H1 (cell line): ENCODE measurements around the gene CCDC159. TPM values are rescaled to one million over a fixed set of nuclear protein-coding genes. Genes with fewer than 3 reads are reported as not detected.

Experiments
- CTCF ChIA-PET: fragments of 300-600 bp; sonication (Branson Sonifier 250); formaldehyde crosslinking; loops from one replicate; lab custom pipeline; 2021; ENCODE audit not compliant: partially characterized antibody; lab: Charles Lee
- POLR2A ChIA-PET: fragments of 300-600 bp; sonication (Branson Sonifier 250); formaldehyde crosslinking; loops from one replicate; lab custom pipeline; 2021; ENCODE audit warnings: inconsistent platforms; ENCODE audit not compliant: partially characterized antibody; lab: Charles Lee
- DNase-seq, 2 experiments: peaks; one replicate each; pipeline versions ENCODE4 v3.0.0 to v3.0.0-alpha.2; 2010 to 2022; ENCODE audit warnings: low spot score in 2 of 2, low read depth in 1 of 2, mixed read lengths in 1 of 2
- FAIRE-seq: peaks from 2 replicates; lab custom pipeline; 2011; peaks lifted over from hg19 to GRCh38; lab: Jason Lieb, UNC
- H2AFZ ChIP-seq: 2 replicates; pipeline ENCODE4 v1.8.1; 2012; ENCODE audit warnings: low read length, inconsistent platforms
- H2AK5ac ChIP-seq: 2 replicates; pipeline ENCODE4 v1.6.1; 2013; ENCODE audit warnings: low read depth, low read length
- H2BK120ac ChIP-seq: replicated peaks from 2 replicates; pipeline ENCODE3; 2013; ENCODE audit warnings: low read depth, low read length, inconsistent platforms
- H2BK12ac ChIP-seq: 2 replicates; pipeline ENCODE4 v1.6.1; 2013; ENCODE audit warnings: low read depth, low read length
- H2BK15ac ChIP-seq: 2 replicates; pipeline ENCODE4 v1.6.1; 2013; ENCODE audit warnings: low read length
- H2BK20ac ChIP-seq: 2 replicates; pipeline ENCODE4 v1.6.1; 2013; ENCODE audit warnings: low read length
- H2BK5ac ChIP-seq: 2 replicates; pipeline ENCODE4 v1.6.1; 2013; ENCODE audit warnings: low read depth, low read length
- H3K14ac ChIP-seq: 2 replicates; pipeline ENCODE4 v1.6.1; 2013; ENCODE audit warnings: inconsistent platforms; ENCODE audit not compliant: insufficient read length
- H3K18ac ChIP-seq: 2 replicates; pipeline ENCODE4 v1.6.1; 2013; ENCODE audit warnings: low read length; ENCODE audit errors: extremely low read depth
- H3K23ac ChIP-seq: 2 replicates; pipeline ENCODE4 v1.6.1; 2013; ENCODE audit warnings: inconsistent platforms; ENCODE audit not compliant: insufficient read length
- H3K23me2 ChIP-seq: 2 replicates; pipeline ENCODE4 v1.6.1; 2013; ENCODE audit warnings: low read depth, low read length
- H3K27ac ChIP-seq: 2 replicates; pipeline ENCODE4 v1.6.1; 2011; ENCODE audit warnings: low read depth, low read length, inconsistent platforms
- H3K27me3 ChIP-seq, 4 experiments: replicated peaks in 1 of 4; 1 replicate in 1 of 4; 2 replicates in 3 of 4; pipeline versions ENCODE4 v1.6.1 to v1.8.1; 2011 to 2013; ENCODE audit warnings: low read length in 3 of 4, mild to moderate bottlenecking in 3 of 4, inconsistent platforms in 2 of 4, mixed read lengths in 2 of 4, moderate library complexity in 1 of 4; ENCODE audit not compliant: control insufficient read depth in 3 of 4, insufficient read depth in 3 of 4; ENCODE audit errors: extremely low read depth in 1 of 4
- H3K36me3 ChIP-seq, 4 experiments: 2 replicates each; pipeline versions ENCODE4 v1.6.1 to v1.8.1; 2011 to 2013; ENCODE audit warnings: mild to moderate bottlenecking in 4 of 4, low read length in 3 of 4, moderate library complexity in 2 of 4, control low read depth in 1 of 4, inconsistent platforms in 1 of 4; ENCODE audit not compliant: insufficient read depth in 4 of 4, control insufficient read depth in 2 of 4
- H3K4ac ChIP-seq: replicated peaks from 2 replicates; pipeline ENCODE3; 2013; ENCODE audit warnings: low read length, low read depth, mixed read lengths, inconsistent platforms; ENCODE audit not compliant: insufficient read length
- H3K4me1 ChIP-seq, 4 experiments: replicated peaks in 1 of 4; 1 replicate in 1 of 4; 2 replicates in 3 of 4; pipeline versions ENCODE4 v1.6.1 to v1.8.1; 2011 to 2013; ENCODE audit warnings: low read length in 3 of 4, inconsistent platforms in 2 of 4, mixed read lengths in 1 of 4; ENCODE audit not compliant: insufficient read depth in 4 of 4, control insufficient read depth in 3 of 4
- H3K4me2 ChIP-seq, 2 experiments: 2 replicates each; pipeline versions ENCODE4 v1.6.1 to v1.8.1; 2011 to 2013; ENCODE audit warnings: low read depth in 2 of 2, low read length in 2 of 2, control low read depth in 1 of 2, inconsistent platforms in 1 of 2, mild to moderate bottlenecking in 1 of 2; ENCODE audit not compliant: insufficient read depth in 1 of 2
- H3K4me3 ChIP-seq, 4 experiments: fragments of 200-600, 300-600 bp in 1 of 4; sonication (generic), shearing (Covaris generic), sonication (Bioruptor Twin) in 1 of 4; 2 replicates each; pipeline versions ENCODE4 v1.5.1 to v1.8.1; 2011 to 2016; ENCODE audit warnings: low read length in 4 of 4, low read depth in 3 of 4, control low read depth in 2 of 4, inconsistent platforms in 2 of 4, mild to moderate bottlenecking in 2 of 4, mixed read lengths in 1 of 4, moderate library complexity in 1 of 4; ENCODE audit not compliant: insufficient read depth in 2 of 4; ENCODE audit errors: extremely low read depth in 1 of 4
- H3K56ac ChIP-seq: replicated peaks from 2 replicates; pipeline ENCODE3; 2013; ENCODE audit warnings: low read depth, mild to moderate bottlenecking, mixed read lengths, low read length, inconsistent platforms; ENCODE audit not compliant: insufficient read length
- H3K79me1 ChIP-seq: 2 replicates; pipeline ENCODE4 v1.6.1; 2013; ENCODE audit warnings: low read depth, low read length, control low read depth
- H3K79me2 ChIP-seq, 2 experiments: 2 replicates each; pipeline versions ENCODE4 v1.6.1 to v1.8.1; 2012 to 2013; ENCODE audit warnings: low read length in 2 of 2, mild to moderate bottlenecking in 2 of 2, inconsistent platforms in 1 of 2; ENCODE audit not compliant: insufficient read depth in 2 of 2, control insufficient read depth in 1 of 2
- H3K9ac ChIP-seq, 4 experiments: replicated peaks in 1 of 4; 1 replicate in 1 of 4; 2 replicates in 3 of 4; pipeline versions ENCODE4 v1.6.1 to v1.8.1; 2011 to 2013; ENCODE audit warnings: low read depth in 3 of 4, low read length in 3 of 4, control low read depth in 2 of 4, mild to moderate bottlenecking in 2 of 4, moderate library complexity in 2 of 4, inconsistent platforms in 1 of 4; ENCODE audit errors: extremely low read depth in 1 of 4
- H3K9me3 ChIP-seq, 2 experiments: 2 replicates each; pipeline versions ENCODE4 v1.6.1 to v1.8.1; 2012 to 2013; ENCODE audit warnings: mild to moderate bottlenecking in 2 of 2, moderate library complexity in 2 of 2, control low read depth in 1 of 2, inconsistent platforms in 1 of 2, low read depth in 1 of 2, low read length in 1 of 2, mixed read lengths in 1 of 2; ENCODE audit not compliant: insufficient read depth in 2 of 2
- H4K20me1 ChIP-seq, 2 experiments: replicated peaks in 1 of 2; 2 replicates each; pipeline versions ENCODE3 to v1.8.1; 2011 to 2013; ENCODE audit warnings: inconsistent platforms in 2 of 2, low read length in 2 of 2, mild to moderate bottlenecking in 1 of 2; ENCODE audit not compliant: insufficient read depth in 2 of 2, control insufficient read depth in 1 of 2
- H4K5ac ChIP-seq: 2 replicates; pipeline ENCODE4 v1.6.1; 2013; ENCODE audit warnings: low read length, low read depth, mixed read lengths, inconsistent platforms; ENCODE audit not compliant: insufficient read length
- H4K8ac ChIP-seq: 2 replicates; pipeline ENCODE4 v1.8.0; 2013; ENCODE audit warnings: mild to moderate bottlenecking, moderate library complexity, low read length, inconsistent platforms; ENCODE audit not compliant: insufficient read depth; ENCODE audit errors: extremely low read depth
- H4K91ac ChIP-seq: replicated peaks from 2 replicates; pipeline ENCODE3; 2013; ENCODE audit warnings: low read length, mixed read lengths, inconsistent platforms; ENCODE audit not compliant: insufficient read length
- ATF2 ChIP-seq: IDR thresholded peaks from 2 replicates; pipeline ENCODE4 v1.6.1; 2012; ENCODE audit warnings: low read length, inconsistent platforms
- CHD2 ChIP-seq: IDR thresholded peaks from 2 replicates; pipeline ENCODE4 v1.6.1; 2012; ENCODE audit warnings: low read length, improper control_type of control experiment
- EP300 ChIP-seq, 2 experiments: IDR thresholded peaks; 1 replicate in 1 of 2; 2 replicates in 1 of 2; pipeline ENCODE4 v1.6.1; 2011 to 2012; ENCODE audit warnings: low read depth in 2 of 2, low read length in 2 of 2, mild to moderate bottlenecking in 2 of 2, borderline replicate concordance in 1 of 2, inconsistent platforms in 1 of 2, moderate library complexity in 1 of 2
- KDM5A ChIP-seq: fragments of 200-600 bp; IDR thresholded peaks from 2 replicates; pipeline ENCODE4 v1.7.1; 2012; ENCODE audit warnings: mild to moderate bottlenecking, low read length, inconsistent platforms, mixed read lengths
- RBBP5 ChIP-seq: IDR thresholded peaks from 2 replicates; pipeline ENCODE4 v1.7.1; 2012; ENCODE audit warnings: low read depth, mild to moderate bottlenecking, inconsistent platforms, low read length, moderate library complexity, borderline replicate concordance
- RFX5 ChIP-seq: IDR thresholded peaks from 2 replicates; pipeline ENCODE4 v1.6.1; 2011; ENCODE audit warnings: low read depth, low read length, improper control_type of control experiment, borderline replicate concordance
- RXRA ChIP-seq: IDR thresholded peaks from 2 replicates; pipeline ENCODE4 v1.6.1; 2011; ENCODE audit warnings: low read depth, mild to moderate bottlenecking, low read length, moderate library complexity; ENCODE audit not compliant: insufficient read depth
- SUZ12 ChIP-seq: fragments of 200-600 bp; sonication (generic); IDR thresholded peaks from 2 replicates; pipeline ENCODE4 v1.6.1; 2012; ENCODE audit warnings: mild to moderate bottlenecking, inconsistent platforms, low read length, moderate library complexity, mixed read lengths
- TAF1 ChIP-seq: IDR thresholded peaks from 2 replicates; pipeline ENCODE4 v1.6.1; 2011; ENCODE audit warnings: mild to moderate bottlenecking, low read depth, low read length
- TEAD4 ChIP-seq: IDR thresholded peaks from 2 replicates; pipeline ENCODE4 v1.6.1; 2012; ENCODE audit warnings: low read depth, low read length, inconsistent platforms, mixed read lengths
- USF2 ChIP-seq: IDR thresholded peaks from 2 replicates; pipeline ENCODE4 v1.6.1; 2011; ENCODE audit warnings: low read length, improper control_type of control experiment
- WGBS, 2 experiments: shearing (Covaris generic) in 1 of 2; methylation state at CpG; one replicate each; pipeline versions ENCODE4 v1.1.6 to v1.1.7; 2013 to 2015; ENCODE audit warnings: low lambda C conversion rate in 2 of 2, mixed read lengths in 2 of 2, inconsistent platforms in 1 of 2, low coverage in 1 of 2, missing lambda C conversion rate in 1 of 2; ENCODE audit not compliant: insufficient replicate concordance in 2 of 2, insufficient coverage in 1 of 2, insufficient read length in 1 of 2; ENCODE audit errors: extremely low coverage in 1 of 2, missing lambda C conversion rate in 1 of 2; 5-methylcytosine and 5-hydroxymethylcytosine counted together
- polyA plus RNA-seq, 7 experiments: library from polyadenylated mRNA; depleted of rRNA in 3 of 7; stranded (reverse) in 5 of 7; unstranded in 2 of 7; fragments of >200 nt in 5 of 7; fragments of 200-250 nt in 2 of 7; gene quantifications; 1 replicate in 5 of 7; 2 replicates in 1 of 7; 4 replicates in 1 of 7; pipeline versions ENCODE4 v1.2.1 to v1.2.3, GENCODE V29; 2011 to 2013; ENCODE audit warnings: missing spikeins in 2 of 7, mixed read lengths in 2 of 7
- total RNA-seq: library from RNA; stranded (reverse); fragmentation: NEBNext Ultra II Directional; extraction: Animal tissue kit (Norgen Biotek cat#: 25700); gene quantifications from 2 replicates; pipeline ENCODE4 v1.2.1, GENCODE V29; 2021

Gene CCDC159
- total and polyA plus RNA-seq, 2 of the 8 experiments (the other 6 are each of a cell fraction or from before 2014, with no cell fraction given) = 4.0 to 5.4 TPM

DNA sequence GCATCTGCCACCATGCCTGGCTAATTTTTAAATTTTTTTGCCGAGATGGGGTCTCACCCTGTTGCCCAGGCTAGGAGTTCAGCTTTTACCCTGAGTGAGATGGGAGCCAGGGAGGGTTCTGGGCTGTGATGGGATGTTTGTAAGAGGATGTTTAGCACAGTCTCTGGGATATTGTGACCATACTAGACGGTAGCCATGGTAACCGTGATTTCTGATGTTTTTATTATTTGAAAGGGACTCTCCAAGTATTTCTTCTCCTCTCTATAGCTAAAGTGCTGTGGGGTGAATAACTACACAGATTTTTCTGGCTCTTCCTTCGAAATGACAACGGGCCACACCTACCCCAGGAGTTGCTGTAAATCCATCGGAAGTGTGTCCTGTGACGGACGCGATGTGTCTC is 40.0 kb upstream of the CCDC159 start:
- H2BK20ac ChIP-seq = no peak overlapping the region
- H2AFZ ChIP-seq = no peak overlapping the region
- POLR2A ChIA-PET = no interaction called here
- no peak overlapping the region for H3K18ac ChIP-seq
- H3K9me3 ChIP-seq = no peaks in the 10 kb centered on the region
- H3K27ac ChIP-seq = no peak overlapping the region
- no peaks in the 10 kb centered on the region for H4K20me1 ChIP-seq
- H3K4ac ChIP-seq = no peak overlapping the region
- WGBS, 2 experiments = 88% methylated on average over 9 of the region's 9 CpGs; no CpG with 5 or more reads in 1 of the 2 experiments
- no peak for FAIRE-seq
- no peak overlapping the region for H3K14ac ChIP-seq
- H3K79me1 ChIP-seq = no peaks in the 10 kb centered on the region
- CTCF ChIA-PET = interaction anchor here (1.0 to 1.8 kb wide), 6 partner anchors 12 to 246 kb away, joined by 3 to 4 read pairs (median 4); no protein-coding TSS in a partner anchor
- H2BK120ac ChIP-seq = no peak overlapping the region
- no peak overlapping the region for H2BK15ac ChIP-seq
- no peak overlapping the region for H3K4me2 ChIP-seq
- no peak overlapping the region for H3K4me3 ChIP-seq
- no peak overlapping the region for H2AK5ac ChIP-seq
- no peaks in the 10 kb centered on the region for H3K36me3 ChIP-seq
- H4K91ac ChIP-seq = no peak overlapping the region
- H3K23me2 ChIP-seq = no peaks in the 10 kb centered on the region
- no peak overlapping the region for H4K5ac ChIP-seq
- no peak overlapping the region for H2BK12ac ChIP-seq
- H3K56ac ChIP-seq = no peak overlapping the region
- no peak overlapping the region for H4K8ac ChIP-seq
- H3K9ac ChIP-seq = no peak overlapping the region
- no peaks in the 10 kb centered on the region for H3K4me1 ChIP-seq
- H3K79me2 ChIP-seq = no peaks in the 10 kb centered on the region
- H2BK5ac ChIP-seq = no peak overlapping the region
- H3K27me3 ChIP-seq = no peaks in the 10 kb centered on the region
- no peak for DNase-seq
- no peak overlapping the region for H3K23ac ChIP-seq
- TF ChIP-seq RBBP5 = no peak
- TF ChIP-seq ATF2 = no peak
- no peak for TF ChIP-seq TEAD4
- TF ChIP-seq EP300 (IDR thresholded peaks at IDR 0.05; ENCODE audit: borderline replicate concordance in 1 of 2, low read depth in 2 of 2, low read length in 2 of 2) = no peak
- TF ChIP-seq TAF1 = no peak
- no peak for TF ChIP-seq RFX5
- TF ChIP-seq KDM5A = no peak
- TF ChIP-seq SUZ12 = no peak
- no peak for TF ChIP-seq RXRA
- TF ChIP-seq USF2 = no peak
- no peak for TF ChIP-seq CHD2
